ENCODE data around the gene MAP3K19.

MAP3K19 gene

DNA sequence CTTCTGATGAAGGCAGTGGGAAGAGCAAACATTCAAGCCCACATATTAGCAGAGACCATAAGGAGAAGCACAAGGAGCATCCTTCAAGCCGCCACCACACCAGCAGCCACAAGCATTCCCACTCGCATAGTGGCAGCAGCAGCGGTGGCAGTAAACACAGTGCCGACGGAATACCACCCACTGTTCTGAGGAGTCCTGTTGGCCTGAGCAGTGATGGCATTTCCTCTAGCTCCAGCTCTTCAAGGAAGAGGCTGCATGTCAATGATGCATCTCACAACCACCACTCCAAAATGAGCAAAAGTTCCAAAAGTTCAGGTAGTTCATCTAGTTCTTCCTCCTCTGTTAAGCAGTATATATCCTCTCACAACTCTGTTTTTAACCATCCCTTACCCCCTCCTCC is 93.2 kb downstream of the MAP3K19 start:
- H3K27me3 ChIP-seq (ENCODE audit: control insufficient read depth, insufficient read depth, low read length) = no peaks in the 10 kb centered on the region
- H3K36me3 ChIP-seq (ENCODE audit: control insufficient read depth, insufficient read depth, low read length) = peaks cover 16% of the 10 kb centered on the region; the same call in 1 of the 2 replicates
- no peak for DNase-seq (ENCODE audit: low read depth, low spot score)
- H3K4me1 ChIP-seq (ENCODE audit: control insufficient read depth, insufficient read depth, low read length) = no peaks in the 10 kb centered on the region
- H3K27ac ChIP-seq (ENCODE audit: low read length) = no peak overlapping the region
- no peaks in the 10 kb centered on the region for H3K9me3 ChIP-seq (ENCODE audit: control insufficient read depth, insufficient read depth, low read length)
- no CpG with 5 or more reads among the region's 5 CpGs for WGBS (ENCODE audit: insufficient coverage, insufficient read length)
- H3K4me3 ChIP-seq (ENCODE audit: low read length) = no peak overlapping the region

DNA sequence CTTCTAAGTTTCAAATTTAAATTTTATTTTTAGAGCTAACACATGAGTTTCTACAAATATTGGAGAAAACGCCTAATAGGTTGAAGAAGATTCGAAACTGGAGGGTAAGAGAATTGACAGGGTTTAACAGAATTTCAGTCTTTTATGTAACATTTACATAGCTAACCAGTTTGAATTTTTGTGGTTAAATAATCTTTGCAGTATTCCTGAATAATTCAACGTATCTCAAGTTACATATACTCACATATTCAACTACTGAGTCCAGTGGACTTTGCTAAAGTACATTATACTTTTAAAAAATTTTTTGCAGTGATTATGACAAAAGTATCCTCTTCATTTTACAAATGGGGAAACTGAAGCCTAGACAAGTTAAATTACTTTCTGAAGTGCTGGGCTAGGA is 94.6 kb downstream of the MAP3K19 start:
- no peak overlapping the region for H3K27ac ChIP-seq (ENCODE audit: low read length)
- no peaks in the 10 kb centered on the region for H3K9me3 ChIP-seq (ENCODE audit: control insufficient read depth, insufficient read depth, low read length)
- H3K4me3 ChIP-seq (ENCODE audit: low read length) = no peak overlapping the region
- no peaks in the 10 kb centered on the region for H3K27me3 ChIP-seq (ENCODE audit: control insufficient read depth, insufficient read depth, low read length)
- no CpG with 5 or more reads among the region's 3 CpGs for WGBS (ENCODE audit: insufficient coverage, insufficient read length)
- no peaks in the 10 kb centered on the region for H3K4me1 ChIP-seq (ENCODE audit: control insufficient read depth, insufficient read depth, low read length)
- peaks cover 17% of the 10 kb centered on the region; the same call in 1 of the 2 replicates for H3K36me3 ChIP-seq (ENCODE audit: control insufficient read depth, insufficient read depth, low read length)
- DNase-seq (ENCODE audit: low read depth, low spot score) = no peak

DNA sequence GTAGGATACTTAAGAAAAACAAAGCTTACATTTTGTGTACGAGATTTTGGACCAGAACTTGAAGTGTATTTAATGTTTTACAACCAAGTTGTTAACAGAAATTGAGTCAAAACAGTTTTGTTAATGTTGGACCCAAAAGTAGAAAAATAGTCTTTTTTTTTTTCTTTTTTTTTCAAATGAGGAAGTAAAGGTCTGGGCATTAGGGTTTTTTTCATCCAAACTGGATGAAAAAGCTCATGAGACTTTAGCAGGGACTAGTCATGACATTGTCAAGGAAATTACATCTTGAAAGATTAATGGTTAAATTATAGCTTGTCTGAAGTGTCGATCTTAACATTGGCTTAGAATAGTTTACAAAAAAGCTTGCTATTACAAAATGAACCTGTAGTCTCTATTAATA is 96.4 kb downstream of the MAP3K19 start:
- no peak for DNase-seq (ENCODE audit: low read depth, low spot score)
- H3K27ac ChIP-seq (ENCODE audit: low read length) = no peak overlapping the region
- no peaks in the 10 kb centered on the region for H3K9me3 ChIP-seq (ENCODE audit: control insufficient read depth, insufficient read depth, low read length)
- H3K36me3 ChIP-seq (ENCODE audit: control insufficient read depth, insufficient read depth, low read length) = peaks cover 21% of the 10 kb centered on the region; the same call in 1 of the 2 replicates
- no peak overlapping the region for H3K4me3 ChIP-seq (ENCODE audit: low read length)
- no peaks in the 10 kb centered on the region for H3K4me1 ChIP-seq (ENCODE audit: control insufficient read depth, insufficient read depth, low read length)
- no peaks in the 10 kb centered on the region for H3K27me3 ChIP-seq (ENCODE audit: control insufficient read depth, insufficient read depth, low read length)
- no CpG with 5 or more reads among the region's 2 CpGs for WGBS (ENCODE audit: insufficient coverage, insufficient read length)

GRCh38 chr2:134949981-134950708 is 97.1 kb downstream of the MAP3K19 start:
- H3K27me3 ChIP-seq (ENCODE audit: control insufficient read depth, insufficient read depth, low read length) = no peaks in the 10 kb centered on the region
- H3K4me1 ChIP-seq (ENCODE audit: control insufficient read depth, insufficient read depth, low read length) = no peaks in the 10 kb centered on the region
- WGBS (ENCODE audit: insufficient coverage, insufficient read length) = no CpG with 5 or more reads among the region's 7 CpGs
- H3K4me3 ChIP-seq (ENCODE audit: low read length) = no peak overlapping the region
- peaks cover 20% of the 10 kb centered on the region; the same call in 1 of the 2 replicates for H3K36me3 ChIP-seq (ENCODE audit: control insufficient read depth, insufficient read depth, low read length)
- H3K9me3 ChIP-seq (ENCODE audit: control insufficient read depth, insufficient read depth, low read length) = no peaks in the 10 kb centered on the region
- H3K27ac ChIP-seq (ENCODE audit: low read length) = no peak overlapping the region
- no peak for DNase-seq (ENCODE audit: low read depth, low spot score)

GRCh38 chr2:134946073-134946472 is 101.2 kb downstream of the MAP3K19 start:
- Histone ChIP-seq H3K4me1 (ENCODE audit: control insufficient read depth, insufficient read depth, low read length) (no peaks in the 10 kb centered on the region), H3K27ac (ENCODE audit: low read length) (no peak overlapping the region), H3K9me3 (ENCODE audit: control insufficient read depth, insufficient read depth, low read length) (no peaks in the 10 kb centered on the region), H3K4me3 (ENCODE audit: low read length) (no peak overlapping the region), H3K27me3 (ENCODE audit: control insufficient read depth, insufficient read depth, low read length) (no peaks in the 10 kb centered on the region), H3K36me3 (ENCODE audit: control insufficient read depth, insufficient read depth, low read length) (peaks cover 9% of the 10 kb centered on the region; the same call in 1 of the 2 replicates)
- WGBS (ENCODE audit: insufficient coverage, insufficient read length) = no CpG with 5 or more reads among the region's 6 CpGs
- no peak for DNase-seq (ENCODE audit: low read depth, low spot score)

- H3K4me1 ChIP-seq (ENCODE audit: control insufficient read depth, insufficient read depth, low read length) = no peaks in the 10 kb centered on the region
- no peaks in the 10 kb centered on the region for H3K27me3 ChIP-seq (ENCODE audit: control insufficient read depth, insufficient read depth, low read length)
- no peak overlapping the region for H3K27ac ChIP-seq (ENCODE audit: low read length)
- DNase-seq (ENCODE audit: low read depth, low spot score) = no peak
- no peaks in the 10 kb centered on the region for H3K9me3 ChIP-seq (ENCODE audit: control insufficient read depth, insufficient read depth, low read length)
- WGBS (ENCODE audit: insufficient coverage, insufficient read length) = 100% methylated on average over 1 of the region's 1 CpG
- H3K4me3 ChIP-seq (ENCODE audit: low read length) = no peak overlapping the region
- peaks cover 8% of the 10 kb centered on the region; the same call in 1 of the 2 replicates for H3K36me3 ChIP-seq (ENCODE audit: control insufficient read depth, insufficient read depth, low read length)
These were observed 102.3 kb downstream of the MAP3K19 start for GRCh38 chr2:134944975-134945374.

DNA sequence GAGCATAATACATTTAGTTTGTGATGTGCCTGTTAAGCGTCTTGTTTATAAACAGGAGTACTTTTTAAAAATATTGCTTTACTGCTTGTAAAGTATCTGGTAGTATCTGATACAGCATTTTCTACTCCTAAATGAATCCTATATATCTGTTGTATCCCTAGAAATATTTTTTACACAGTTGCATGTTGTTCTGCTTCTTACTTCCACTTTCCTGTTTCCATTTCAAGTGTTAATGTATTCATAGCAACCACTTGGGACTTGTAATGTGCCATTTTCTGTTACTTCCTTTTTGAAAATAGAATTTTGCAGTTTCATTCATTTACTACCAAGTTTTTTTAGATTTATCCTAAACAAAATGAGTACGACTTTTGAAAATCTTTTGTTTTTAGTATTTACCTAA is 103.7 kb downstream of the MAP3K19 start:
- H3K27me3 ChIP-seq (ENCODE audit: control insufficient read depth, insufficient read depth, low read length) = no peaks in the 10 kb centered on the region
- H3K27ac ChIP-seq (ENCODE audit: low read length) = no peak overlapping the region
- H3K9me3 ChIP-seq (ENCODE audit: control insufficient read depth, insufficient read depth, low read length) = no peaks in the 10 kb centered on the region
- peaks cover 8% of the 10 kb centered on the region; the same call in 1 of the 2 replicates for H3K36me3 ChIP-seq (ENCODE audit: control insufficient read depth, insufficient read depth, low read length)
- H3K4me1 ChIP-seq (ENCODE audit: control insufficient read depth, insufficient read depth, low read length) = no peaks in the 10 kb centered on the region
- WGBS (ENCODE audit: insufficient coverage, insufficient read length) = no CpG with 5 or more reads among the region's 2 CpGs
- DNase-seq (ENCODE audit: low read depth, low spot score) = no peak
- no peak overlapping the region for H3K4me3 ChIP-seq (ENCODE audit: low read length)

DNA sequence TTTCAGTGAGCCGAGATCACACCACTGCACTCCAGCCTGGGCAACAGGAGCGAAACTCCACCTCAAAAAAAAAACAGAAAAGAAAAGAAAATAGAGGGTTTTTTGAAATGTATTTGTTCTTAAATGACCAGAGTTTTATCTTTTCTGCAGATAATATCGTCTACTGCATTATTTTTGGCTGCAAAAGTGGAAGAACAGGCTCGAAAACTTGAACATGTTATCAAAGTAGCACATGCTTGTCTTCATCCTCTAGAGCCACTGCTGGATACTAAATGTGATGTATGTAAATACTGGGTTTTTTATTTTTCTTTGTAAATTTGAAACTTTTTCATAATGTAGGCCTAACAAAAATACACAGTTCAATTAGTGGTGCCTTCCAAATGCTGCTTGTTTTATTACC is 110.6 kb downstream of the MAP3K19 start:
- Histone ChIP-seq H3K36me3 (ENCODE audit: control insufficient read depth, insufficient read depth, low read length) (peaks cover 3% of the 10 kb centered on the region; the same call in 1 of the 2 replicates), H3K9me3 (ENCODE audit: control insufficient read depth, insufficient read depth, low read length) (no peaks in the 10 kb centered on the region), H3K27me3 (ENCODE audit: control insufficient read depth, insufficient read depth, low read length) (no peaks in the 10 kb centered on the region), H3K27ac (ENCODE audit: low read length) (no peak overlapping the region), H3K4me1 (ENCODE audit: control insufficient read depth, insufficient read depth, low read length) (no peaks in the 10 kb centered on the region), H3K4me3 (ENCODE audit: low read length) (no peak overlapping the region)
- no peak for DNase-seq (ENCODE audit: low read depth, low spot score)
- WGBS (ENCODE audit: insufficient coverage, insufficient read length) = no CpG with 5 or more reads among the region's 4 CpGs

GRCh38 chr2:134934641-134935040 is 112.6 kb downstream of the MAP3K19 start:
- DNase-seq (ENCODE audit: low read depth, low spot score) = no peak
- no peaks in the 10 kb centered on the region for H3K27me3 ChIP-seq (ENCODE audit: control insufficient read depth, insufficient read depth, low read length)
- no peaks in the 10 kb centered on the region for H3K36me3 ChIP-seq (ENCODE audit: control insufficient read depth, insufficient read depth, low read length)
- no peak overlapping the region for H3K4me3 ChIP-seq (ENCODE audit: low read length)
- H3K9me3 ChIP-seq (ENCODE audit: control insufficient read depth, insufficient read depth, low read length) = no peaks in the 10 kb centered on the region
- no CpG with 5 or more reads among the region's 1 CpG for WGBS (ENCODE audit: insufficient coverage, insufficient read length)
- H3K4me1 ChIP-seq (ENCODE audit: control insufficient read depth, insufficient read depth, low read length) = no peaks in the 10 kb centered on the region
- no peak overlapping the region for H3K27ac ChIP-seq (ENCODE audit: low read length)

DNA sequence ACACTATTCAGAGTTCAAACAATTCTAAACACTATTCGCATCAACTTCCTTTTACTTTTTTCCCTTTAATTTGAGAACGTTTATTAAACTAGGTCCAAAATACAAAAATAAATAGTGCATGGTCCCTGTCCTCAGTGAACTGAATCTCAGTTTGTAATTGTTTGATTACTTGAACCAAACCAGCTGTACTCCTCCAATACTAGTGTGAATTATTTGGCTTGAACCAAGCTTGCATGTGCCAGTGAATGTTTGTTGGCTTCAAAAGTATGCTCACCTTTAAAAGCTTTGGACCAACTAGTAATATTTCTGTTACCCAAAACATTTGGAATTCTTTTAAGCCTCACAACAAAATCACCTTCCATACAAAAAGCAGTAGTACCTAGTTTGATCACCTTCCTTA is 113.1 kb downstream of the MAP3K19 start:
- Histone ChIP-seq H3K9me3 (ENCODE audit: control insufficient read depth, insufficient read depth, low read length) (no peaks in the 10 kb centered on the region), H3K4me3 (ENCODE audit: low read length) (no peak overlapping the region), H3K27me3 (ENCODE audit: control insufficient read depth, insufficient read depth, low read length) (no peaks in the 10 kb centered on the region), H3K4me1 (ENCODE audit: control insufficient read depth, insufficient read depth, low read length) (no peaks in the 10 kb centered on the region), H3K27ac (ENCODE audit: low read length) (no peak overlapping the region), H3K36me3 (ENCODE audit: control insufficient read depth, insufficient read depth, low read length) (no peaks in the 10 kb centered on the region)
- WGBS (ENCODE audit: insufficient coverage, insufficient read length) = 100% methylated on average over 2 of the region's 2 CpGs
- DNase-seq (ENCODE audit: low read depth, low spot score) = no peak

DNA sequence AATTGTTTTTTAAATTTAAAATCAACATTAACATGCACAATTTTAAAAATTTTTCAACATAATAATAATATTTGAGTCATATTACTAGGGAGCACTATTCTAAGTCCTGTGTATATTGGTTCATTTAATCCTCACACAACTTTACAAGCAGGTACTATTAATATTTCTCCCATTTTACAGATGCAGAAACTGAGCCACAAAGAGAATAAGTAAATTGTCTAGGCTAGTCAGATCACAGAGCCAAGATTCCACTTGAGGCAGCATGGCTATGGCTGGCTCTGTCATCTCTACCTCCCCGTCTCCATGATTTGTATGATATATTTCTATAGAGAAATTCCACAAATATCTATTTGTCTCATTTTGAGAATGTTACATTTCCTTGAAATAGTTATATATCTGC is 113.5 kb downstream of the MAP3K19 start:
- Histone ChIP-seq H3K27ac (ENCODE audit: low read length) (no peak overlapping the region), H3K4me1 (ENCODE audit: control insufficient read depth, insufficient read depth, low read length) (no peaks in the 10 kb centered on the region), H3K4me3 (ENCODE audit: low read length) (no peak overlapping the region), H3K36me3 (ENCODE audit: control insufficient read depth, insufficient read depth, low read length) (no peaks in the 10 kb centered on the region), H3K9me3 (ENCODE audit: control insufficient read depth, insufficient read depth, low read length) (no peaks in the 10 kb centered on the region), H3K27me3 (ENCODE audit: control insufficient read depth, insufficient read depth, low read length) (no peaks in the 10 kb centered on the region)
- no peak for DNase-seq (ENCODE audit: low read depth, low spot score)
- WGBS (ENCODE audit: insufficient coverage, insufficient read length) = no CpG with 5 or more reads among the region's 1 CpG

Data from iPS DF 6.9 (cell line).